ENCODE measurements around the gene CHST3.
"Not testable (repeated sequence)": the region's sequence is repeated elsewhere in the genome, so short reads cannot be mapped to it uniquely, and the experiment has no call there.

The CHST3 gene

GRCh38 chr10:71950683-71951082 is 13.5 kb upstream of the CHST3 start:
- no peak for DNase-seq

- DNase-seq, result no peak
Measured at GRCh38 chr10:71952745-71953144, 11.4 kb upstream of the CHST3 start.

GRCh38 chr10:71957546-71958275 is 6.5 kb upstream of the CHST3 start:
- no peak for DNase-seq

DNA sequence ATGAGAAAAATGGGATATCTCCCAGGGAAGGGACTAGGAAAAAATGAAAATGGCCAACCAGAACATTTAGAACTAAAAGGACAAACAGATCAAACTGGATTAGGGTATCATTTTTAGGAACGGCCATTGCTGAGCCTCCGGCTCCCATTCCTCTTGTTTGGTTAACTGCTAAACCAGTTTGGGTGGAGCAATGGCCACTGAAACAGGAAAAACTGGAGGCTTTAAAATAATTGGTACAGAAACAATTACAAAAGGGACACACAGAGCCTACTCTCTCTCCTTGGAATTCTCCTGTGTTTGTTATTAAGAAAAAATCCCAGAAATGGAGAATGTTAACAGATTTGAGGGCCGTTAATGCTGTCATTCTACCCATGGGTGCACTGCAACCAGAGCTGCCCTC is 4.7 kb upstream of the CHST3 start:
- no peak for DNase-seq

GRCh38 chr10:71961831-71962230 is 2.4 kb upstream of the CHST3 start:
- no peak for DNase-seq

DNA sequence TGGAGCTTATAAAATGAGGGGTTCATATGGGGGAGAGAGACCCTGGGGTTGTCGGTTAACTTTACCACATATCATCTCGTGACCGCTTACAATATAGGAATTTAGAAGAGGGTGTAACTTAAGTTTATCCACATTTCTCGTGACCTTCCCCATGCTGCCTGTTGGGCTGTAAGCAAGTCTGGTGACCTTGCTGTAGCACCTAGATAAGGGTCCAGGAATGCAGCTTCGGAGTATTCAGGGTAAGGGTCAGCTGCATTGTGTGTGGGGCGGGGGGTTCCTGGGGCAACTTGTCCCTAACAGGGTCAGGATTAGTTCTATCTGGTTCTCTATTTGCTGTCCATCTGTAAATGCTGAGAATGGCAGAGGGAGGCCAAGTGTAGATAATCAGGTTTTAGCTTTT is 1.3 kb upstream of the CHST3 start:
- no peak for DNase-seq

DNA sequence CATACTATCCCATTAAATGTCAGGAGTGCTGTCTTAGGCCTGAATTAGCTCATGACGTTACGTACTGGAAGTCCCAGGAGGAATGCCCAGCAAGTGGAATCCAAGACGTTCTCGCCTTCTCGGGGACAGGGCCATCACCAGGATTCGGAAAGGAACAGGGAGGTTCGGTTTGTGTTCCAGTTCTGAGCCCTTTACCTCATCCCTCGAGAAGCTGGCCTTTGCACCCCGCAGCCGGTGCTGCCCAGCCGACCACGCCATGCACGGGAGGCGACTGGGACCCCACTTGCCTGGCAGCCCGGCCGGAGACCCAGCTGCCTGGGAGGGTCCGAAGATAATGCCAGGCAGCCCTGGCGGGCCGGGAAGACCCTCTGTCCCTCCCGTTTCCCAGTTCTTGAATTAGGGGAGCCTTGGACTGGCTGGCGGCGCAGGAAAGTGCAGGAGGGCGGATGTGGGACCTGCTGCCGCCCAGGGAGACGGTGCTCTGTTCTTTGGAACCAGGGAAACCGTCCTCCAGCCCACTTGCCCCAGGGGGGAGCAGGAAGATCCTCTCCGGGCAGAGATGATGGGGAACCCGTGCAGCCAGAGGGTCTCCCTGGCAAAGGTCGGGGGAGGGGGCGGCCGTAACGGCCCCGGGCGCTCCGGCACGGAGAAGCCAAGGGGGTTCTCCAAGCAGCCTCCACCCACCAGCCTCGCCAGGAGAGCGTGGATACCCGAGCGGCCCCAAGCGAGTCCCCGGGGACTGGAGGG is 671 bp upstream of the CHST3 start:
- no peak for DNase-seq

DNA sequence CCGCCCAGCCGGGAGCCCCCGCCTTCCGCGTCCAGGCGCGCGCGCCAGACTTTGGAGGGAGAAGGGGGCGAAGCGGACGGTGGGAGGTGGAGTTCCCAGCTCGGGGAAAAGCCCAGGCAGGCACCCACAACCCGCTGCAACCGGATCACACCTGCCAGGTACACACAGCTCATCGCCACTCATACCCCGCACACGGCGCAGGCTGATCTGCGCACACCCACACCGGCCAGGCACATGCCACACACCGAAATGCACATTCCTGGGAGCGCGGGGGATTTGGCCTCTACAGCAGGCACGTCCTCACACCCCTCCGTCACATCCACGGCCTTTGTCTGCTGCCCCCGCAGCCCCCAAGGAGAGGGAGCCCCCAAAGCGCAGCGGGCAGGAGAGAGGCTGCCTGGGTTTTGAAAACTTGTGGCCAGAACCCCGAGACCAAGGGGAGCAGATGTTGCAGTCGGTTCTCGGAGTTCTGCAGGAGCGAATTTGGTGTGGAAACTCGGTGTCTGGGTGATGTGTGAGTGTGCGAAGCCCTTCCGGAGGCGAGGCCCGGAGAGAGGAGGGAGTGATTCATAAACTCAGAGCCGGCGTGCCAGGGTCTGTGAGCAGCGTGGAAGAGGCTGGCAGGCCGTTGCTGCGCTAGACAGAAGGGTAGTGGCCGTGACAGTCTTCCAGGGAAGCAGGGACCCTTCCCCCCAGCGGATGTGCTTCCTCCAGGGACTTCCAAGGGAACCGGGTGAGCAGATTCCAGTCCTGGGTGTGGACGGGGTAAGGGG is 734 bp downstream of the CHST3 start:
- peak in 1 of 2 donors; percentile 27 for DNase-seq

DNA sequence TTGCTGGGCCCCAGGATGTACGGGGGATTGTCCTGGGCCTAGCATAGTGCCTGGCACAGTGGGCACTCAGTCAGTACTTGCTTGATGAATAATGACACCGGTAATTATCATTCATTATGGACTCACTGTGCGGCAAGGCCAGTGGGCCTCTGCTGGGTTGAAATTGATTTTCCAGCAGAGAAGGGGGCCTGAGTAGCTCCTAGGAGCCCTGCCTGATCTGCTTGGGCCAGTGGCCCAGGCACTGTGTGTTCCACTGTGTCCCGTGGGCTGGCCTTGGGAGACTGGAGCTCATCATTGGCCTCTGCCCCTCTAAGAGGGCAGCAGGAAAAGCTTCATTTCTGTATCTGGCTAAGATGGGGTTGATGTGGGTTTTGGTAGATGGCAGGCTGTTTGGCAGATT is 1.4 kb downstream of the CHST3 start:
- DNase-seq, result no peak

DNA sequence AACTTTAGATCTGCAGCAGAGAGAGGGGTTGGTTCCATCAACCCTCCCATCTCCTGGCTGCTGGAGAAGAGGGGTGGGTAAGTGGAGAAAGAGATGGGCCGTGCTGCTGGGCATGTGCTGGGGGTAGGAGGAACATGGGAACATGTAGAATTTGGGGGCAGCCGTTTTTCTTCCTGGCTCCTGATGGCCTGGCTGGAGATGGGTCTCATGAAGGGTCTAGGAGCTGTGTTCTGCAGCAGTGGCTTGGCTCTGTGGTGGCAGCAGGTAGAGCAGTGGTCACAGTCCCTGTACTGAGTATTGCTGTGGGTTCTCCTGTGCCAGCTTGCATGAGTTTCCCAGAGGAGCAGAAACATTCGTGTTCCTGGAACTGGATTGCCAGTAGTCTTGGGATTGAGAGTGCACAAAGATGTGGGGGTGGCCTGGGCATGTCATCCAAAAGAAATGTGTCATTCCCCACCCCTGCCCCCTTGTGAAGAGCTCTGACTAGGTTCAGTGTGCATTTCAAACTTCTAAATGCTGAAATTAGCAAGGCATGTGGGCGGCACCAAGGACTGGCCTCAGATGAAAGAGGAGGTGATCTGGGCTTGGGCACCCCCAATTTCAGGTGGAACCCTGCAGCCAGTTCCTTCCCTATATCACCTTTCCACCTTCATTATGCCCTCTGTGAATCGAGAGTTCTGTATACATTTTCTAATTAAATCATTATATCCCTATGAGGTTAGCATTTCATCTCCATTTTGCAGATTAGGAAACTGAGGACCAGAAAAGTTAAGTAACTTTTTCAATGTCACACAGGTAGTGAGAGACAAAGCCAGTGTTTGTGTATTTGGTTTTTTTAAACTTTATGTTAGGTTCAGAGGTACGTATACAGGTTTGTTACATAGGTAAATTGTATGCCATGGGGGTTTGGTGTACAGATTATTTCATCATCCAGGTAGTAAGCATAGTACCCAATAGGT is 2.1 kb downstream of the CHST3 start:
- no peak for DNase-seq

GRCh38 chr10:71967958-71968357 is 3.8 kb downstream of the CHST3 start:
- not testable (repeated sequence) for DNase-seq

- DNase-seq, result no peak
Measured at GRCh38 chr10:71968553-71969474, 4.6 kb downstream of the CHST3 start.

GRCh38 chr10:71969929-71970328 is 5.7 kb downstream of the CHST3 start:
- no peak for DNase-seq

DNA sequence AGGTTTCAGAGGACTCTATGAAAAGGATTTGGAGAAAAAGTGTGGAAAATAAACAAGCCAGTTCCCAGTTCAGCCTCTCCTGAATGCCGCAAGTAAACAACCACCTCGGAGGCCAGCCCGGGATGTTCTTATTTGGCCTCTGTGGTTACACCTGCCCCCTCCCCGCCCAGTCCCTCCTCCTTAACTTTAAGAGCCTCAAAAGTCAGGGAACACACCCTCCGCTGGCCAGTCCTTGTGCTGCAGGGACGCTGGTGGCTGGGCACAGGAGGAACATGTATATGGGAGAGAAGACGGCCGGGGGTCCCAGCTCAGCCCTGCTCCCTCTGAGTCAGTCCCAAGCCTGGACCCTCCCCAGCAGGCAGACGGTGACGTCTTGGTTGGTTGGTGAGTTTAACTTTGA is 6.1 kb downstream of the CHST3 start:
- DNase-seq, result no peak

- no peak for DNase-seq
Measured at GRCh38 chr10:71970869-71971268, 6.7 kb downstream of the CHST3 start.

DNA sequence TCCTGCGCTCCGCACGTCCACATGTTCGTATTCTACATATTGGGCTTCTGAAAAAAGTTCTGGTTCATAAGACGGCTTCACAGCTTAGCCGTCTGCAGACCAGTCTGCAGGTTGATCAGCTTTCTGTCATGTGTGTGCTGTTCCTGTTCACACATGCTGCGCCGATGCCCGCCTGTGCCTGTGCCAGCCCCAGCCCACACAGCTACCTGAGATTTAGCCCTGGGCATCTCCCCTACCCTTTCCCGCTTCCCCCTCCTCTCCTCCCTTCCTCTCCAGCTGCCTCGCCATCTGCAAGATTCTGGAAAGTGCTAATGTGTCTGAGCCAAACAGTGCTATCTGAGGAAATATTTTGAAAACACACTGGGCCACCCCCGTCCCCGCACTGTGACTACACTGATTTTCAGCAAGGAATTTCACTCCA is 7.1 kb downstream of the CHST3 start:
- no peak for DNase-seq

- DNase-seq, result no peak
Measured at GRCh38 chr10:71971769-71972555, 7.8 kb downstream of the CHST3 start.

DNA sequence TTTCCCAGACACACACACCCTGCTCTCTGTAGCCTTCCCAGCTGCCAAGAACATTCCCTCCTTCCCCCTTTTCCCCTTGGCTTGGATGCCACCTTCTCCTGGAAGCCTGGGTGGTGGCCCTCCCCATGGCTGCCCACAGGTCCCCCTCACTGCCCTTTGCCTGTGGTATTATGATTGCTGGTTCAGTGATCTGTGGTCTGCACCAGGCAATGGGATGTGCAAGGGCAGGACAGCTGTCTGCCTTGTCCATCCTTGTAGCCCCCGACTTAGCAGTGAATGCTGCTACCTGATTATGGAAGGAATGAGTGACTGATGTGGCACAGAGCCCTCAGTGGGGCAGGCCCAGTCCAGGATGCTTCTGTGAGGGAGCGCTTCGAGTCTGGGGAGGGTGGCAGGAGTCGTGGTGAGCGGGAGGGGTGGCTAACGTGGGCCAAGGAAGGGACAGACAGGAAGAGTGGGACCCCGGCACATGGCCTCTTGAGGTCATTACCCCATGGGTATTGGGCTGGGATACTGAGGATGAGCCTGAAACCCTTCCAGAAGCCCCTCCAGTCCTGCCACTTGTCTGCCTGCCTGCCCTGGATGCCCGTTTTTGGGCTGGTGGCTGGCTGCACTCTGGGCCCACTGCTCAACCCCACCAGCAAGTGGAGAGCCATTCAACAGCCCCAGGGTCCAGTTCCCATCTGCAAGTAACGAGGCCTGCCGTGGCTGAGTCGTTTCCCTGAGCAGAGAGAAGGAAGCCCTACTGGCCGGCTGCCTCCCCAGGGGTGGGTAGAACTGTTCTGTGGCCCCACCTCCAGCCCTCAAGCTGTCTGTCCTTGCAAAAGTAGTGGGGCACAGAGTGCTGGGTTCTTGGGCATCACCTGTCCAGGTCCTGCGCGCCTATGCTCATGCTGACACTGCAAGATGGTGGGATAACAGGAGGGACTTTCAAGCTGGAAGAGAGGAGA is 8.8 kb downstream of the CHST3 start:
- DNase-seq, result no peak

Measured in inflammatory macrophage (primary cell).